Endothelial cell of umbilical vein (primary cell): Measurements from ENCODE around the gene KRTAP4-9. TPM values are rescaled to one million over a fixed set of nuclear protein-coding genes. Genes with fewer than 3 reads are reported as not detected.

Source experiments
- BruUV-seq: library from RNA; stranded (reverse); fragments of 400-500 nt; replicated peaks from 2 replicates; lab custom pipeline; 2021; lab: Mats Ljungman, UMichigan
- CTCF ChIA-PET: fragments of 300-600, 350-600 bp; sonication (Branson Sonifier 250); formaldehyde crosslinking; loops from one replicate; lab custom pipeline; 2021; ENCODE audit warnings: antibody characterized with exemption, inconsistent platforms; lab: Charles Lee
- POLR2A ChIA-PET: fragments of 300-600, 350-600 bp; sonication (Branson Sonifier 250); formaldehyde crosslinking; loops from one replicate; lab custom pipeline; 2021; ENCODE audit warnings: antibody characterized with exemption, inconsistent platforms; lab: Charles Lee
- DNase-seq: peaks from one replicate; pipeline ENCODE4 v3.0.0-alpha.2; 2011; ENCODE audit warnings: low read depth, low spot score
- FAIRE-seq: peaks from 2 replicates; lab custom pipeline; 2011; peaks lifted over from hg19 to GRCh38; lab: Jason Lieb, UNC
- H2AFZ ChIP-seq: 2 replicates; pipeline ENCODE4 v1.6.0; 2012; ENCODE audit warnings: low read depth, low read length, control low read depth, inconsistent platforms
- H3K27ac ChIP-seq: 2 replicates; pipeline ENCODE4 v1.5.1; 2011; ENCODE audit warnings: low read depth, mild to moderate bottlenecking, control low read depth, low read length, moderate library complexity; ENCODE audit not compliant: insufficient read depth
- H3K27me3 ChIP-seq, 2 experiments: 2 replicates each; pipeline versions ENCODE4 v1.6.0 to v1.6.1; 2011; ENCODE audit warnings: low read length in 2 of 2, mixed read lengths in 1 of 2; ENCODE audit not compliant: control insufficient read depth in 2 of 2, insufficient read depth in 2 of 2
- H3K36me3 ChIP-seq, 2 experiments: 2 replicates in 1 of 2; 3 replicates in 1 of 2; pipeline ENCODE4 v1.5.1; 2011; ENCODE audit warnings: low read length in 2 of 2, mild to moderate bottlenecking in 1 of 2, moderate library complexity in 1 of 2; ENCODE audit not compliant: control insufficient read depth in 2 of 2, insufficient read depth in 2 of 2; ENCODE audit errors: extremely low read depth in 1 of 2
- H3K4me1 ChIP-seq: 3 replicates; pipeline ENCODE4 v1.5.1; 2011; ENCODE audit warnings: mild to moderate bottlenecking, low read length; ENCODE audit not compliant: control insufficient read depth, insufficient read depth; ENCODE audit errors: extremely low read depth
- H3K4me2 ChIP-seq: 2 replicates; pipeline ENCODE4 v1.6.1; 2011; ENCODE audit warnings: low read length, control low read depth, mixed read lengths; ENCODE audit not compliant: insufficient read depth
- H3K4me3 ChIP-seq, 3 experiments: fragments of 200-600 bp in 1 of 3; sonication (generic), shearing (Covaris generic) in 1 of 3; replicated peaks in 1 of 3; 2 replicates each; pipeline ENCODE4 v1.5.1; 2011 to 2016; ENCODE audit warnings: control low read depth in 3 of 3, low read length in 3 of 3, mild to moderate bottlenecking in 2 of 3, inconsistent platforms in 1 of 3, low read depth in 1 of 3, moderate library complexity in 1 of 3; ENCODE audit not compliant: insufficient read depth in 1 of 3
- H3K79me2 ChIP-seq: 2 replicates; pipeline ENCODE4 v1.6.0; 2012; ENCODE audit warnings: low read length, inconsistent platforms; ENCODE audit not compliant: control insufficient read depth, insufficient read depth
- H3K9ac ChIP-seq: replicated peaks from 2 replicates; pipeline ENCODE3; 2011; ENCODE audit warnings: low read length, control low read depth; ENCODE audit not compliant: insufficient read depth; ENCODE audit errors: extremely low read depth
- H3K9me1 ChIP-seq: replicated peaks from 3 replicates; pipeline ENCODE4 v1.6.0; 2011; ENCODE audit warnings: mild to moderate bottlenecking, low read length; ENCODE audit not compliant: control insufficient read depth, insufficient read depth; ENCODE audit errors: extremely low read depth
- H3K9me3 ChIP-seq: replicated peaks from 2 replicates; pipeline ENCODE4 v1.5.1; 2012; ENCODE audit warnings: low read length, inconsistent platforms; ENCODE audit not compliant: control insufficient read depth, insufficient read depth
- H4K20me1 ChIP-seq: replicated peaks from 2 replicates; pipeline ENCODE3; 2011; ENCODE audit warnings: mild to moderate bottlenecking, low read length; ENCODE audit not compliant: control insufficient read depth, insufficient read depth; ENCODE audit errors: extremely low read depth
- CTCF ChIP-seq, 2 donors: IDR thresholded peaks; 1 replicate in 1 of 2; 2 replicates in 1 of 2; pipeline ENCODE4 v1.5.1; 2011; ENCODE audit warnings: low read length in 2 of 2, mild to moderate bottlenecking in 2 of 2, moderate library complexity in 2 of 2, control low read depth in 1 of 2, inconsistent platforms in 1 of 2, low read depth in 1 of 2; ENCODE audit not compliant: insufficient read depth in 1 of 2; ENCODE audit errors: extremely low read depth in 1 of 2
- EZH2 ChIP-seq: IDR thresholded peaks from 2 replicates; pipeline ENCODE4 v1.6.1; 2012; ENCODE audit warnings: borderline replicate concordance, low read depth, mild to moderate bottlenecking, moderate library complexity, low read length, inconsistent platforms; ENCODE audit not compliant: severe bottlenecking
- FOS ChIP-seq: IDR thresholded peaks from 2 replicates; pipeline ENCODE4 v1.6.1; 2011; ENCODE audit warnings: mild to moderate bottlenecking, low read length, moderate library complexity, borderline replicate concordance; ENCODE audit not compliant: insufficient read depth
- GATA2 ChIP-seq: IDR thresholded peaks from 2 replicates; pipeline ENCODE4 v1.7.0; 2011; ENCODE audit warnings: low read depth, mild to moderate bottlenecking, moderate library complexity, mixed read lengths, low read length; ENCODE audit not compliant: insufficient read length, insufficient read depth
- JUN ChIP-seq: IDR thresholded peaks from 2 replicates; pipeline ENCODE4 v1.6.1; 2011; ENCODE audit warnings: borderline replicate concordance, low read depth; ENCODE audit not compliant: insufficient read length, insufficient read depth
- MAX ChIP-seq: IDR thresholded peaks from 2 replicates; pipeline ENCODE4 v1.6.1; 2011; ENCODE audit not compliant: insufficient read depth, insufficient read length
- MYC ChIP-seq: IDR thresholded peaks from one replicate; pipeline ENCODE4 v1.6.1; 2011; ENCODE audit warnings: mild to moderate bottlenecking, low read depth, low read length
- POLR2A ChIP-seq: IDR thresholded peaks from 2 replicates; pipeline ENCODE4 v1.6.1; 2012; ENCODE audit warnings: low read depth, mild to moderate bottlenecking, control low read depth, low read length
- POLR2AphosphoS5 ChIP-seq: IDR thresholded peaks from 2 replicates; pipeline ENCODE4 v1.6.1; 2012; ENCODE audit warnings: low read depth, mild to moderate bottlenecking, control low read depth, low read length, moderate library complexity; ENCODE audit not compliant: insufficient read depth
- dilution Hi-C: fragments of 300-500 bp; cut with MboI; formaldehyde crosslinking; loops from one replicate; pipeline ENCODE4 v1.15.0; 2019; ENCODE audit warnings: low sequenced_read_pairs; ENCODE audit not compliant: extremely low pct_ligation_motif_present
- intact Hi-C: fragments of 100-400 bp; cut with micrococcal nuclease; formaldehyde crosslinking; loops from one replicate; pipeline ENCODE4 v1.10.0; 2022
- polyA plus RNA-seq, 4 experiments: library from polyadenylated mRNA; depleted of rRNA in 3 of 4; stranded (reverse) in 3 of 4; unstranded in 1 of 4; fragments of >200 nt; gene quantifications; 2 replicates each; pipeline versions ENCODE4 v1.2.1 to v1.2.3, GENCODE V29; 2011 to 2012; ENCODE audit warnings: missing spikeins in 1 of 4
- total RNA-seq: library from RNA; stranded (reverse); gene quantifications from 2 replicates; pipeline ENCODE4 v1.2.3, GENCODE V29; 2021

The KRTAP4-9 gene
- total and polyA plus RNA-seq, 2 donors (not counting 3 experiments of a cell fraction or from before 2014, with no cell fraction given) = not detected

GRCh38 chr17:41125064-41125463, 19.9 kb downstream of the KRTAP4-9 start:
- TF ChIP-seq GATA2 (no peak), CTCF (IDR thresholded peaks at IDR 0.05; ENCODE audit: extremely low read depth in 1 of 2, insufficient read depth in 1 of 2, low read depth in 1 of 2, low read length in 2 of 2) (no peak), EZH2 (no peak), POLR2AphosphoS5 (no peak), FOS (no peak), JUN (no peak), MAX (no peak), MYC (no peak), POLR2A (no peak)
- intact Hi-C loops (no loop called here), dilution Hi-C loops (no loop called here)
- Histone ChIP-seq H3K79me2 (no peaks in the 10 kb centered on the region), H3K4me3 (no peak overlapping the region), H4K20me1 (no peaks in the 10 kb centered on the region), H3K27me3 (no peaks in the 10 kb centered on the region), H3K36me3 (no peaks in the 10 kb centered on the region), H3K4me1 (peaks cover 3% of the 10 kb centered on the region), H2AFZ (no peak overlapping the region), H3K9me1 (no peaks in the 10 kb centered on the region), H3K27ac (no peak overlapping the region), H3K4me2 (no peak overlapping the region), H3K9me3 (no peaks in the 10 kb centered on the region), H3K9ac (no peak overlapping the region)
- POLR2A ChIA-PET = no interaction called here
- CTCF ChIA-PET = interaction anchor here (1.3 kb wide), 1 partner anchor 538 kb away, joined by 3 read pairs; no protein-coding TSS in a partner anchor
- FAIRE-seq (no peak), DNase-seq (no peak)
- no TSS peak for BruUV-seq
